Stimulated activated CD4-positive, alpha-beta T cell treated with anti-CD3 and anti-CD28 coated beads, Interleukin-4, amount 100 ng/mL, for 24 hours (primary cell): ENCODE data around the gene IL1RAPL1.

ENCODE experiments used
- DNase-seq: peaks from one replicate; pipeline ENCODE4 v3.0.0-alpha.2; 2020

Gene IL1RAPL1

DNA sequence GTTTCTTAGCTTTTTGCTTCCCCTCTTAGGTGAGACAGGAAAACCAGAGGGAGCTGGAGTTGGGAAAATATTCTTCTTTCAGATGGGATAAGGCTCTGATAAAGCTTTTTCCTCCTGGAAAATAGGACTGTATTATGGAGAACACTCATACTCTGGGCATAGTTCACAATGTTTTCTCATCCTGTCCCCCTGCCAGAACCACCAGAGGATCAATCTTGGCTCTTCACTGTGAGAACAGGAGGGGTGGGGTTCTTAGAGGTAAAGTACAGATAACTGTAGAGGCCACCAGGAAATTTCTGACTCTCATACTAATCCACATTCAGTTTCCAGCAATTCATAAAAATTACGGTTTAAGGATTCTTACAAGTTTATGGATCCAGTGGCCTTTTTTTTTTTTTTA, 966.3 kb downstream of the IL1RAPL1 start:
- DNase-seq, result no peak

GRCh38 chrX:29555465-29556091, 968.3 kb downstream of the IL1RAPL1 start:
- no peak for DNase-seq

DNA sequence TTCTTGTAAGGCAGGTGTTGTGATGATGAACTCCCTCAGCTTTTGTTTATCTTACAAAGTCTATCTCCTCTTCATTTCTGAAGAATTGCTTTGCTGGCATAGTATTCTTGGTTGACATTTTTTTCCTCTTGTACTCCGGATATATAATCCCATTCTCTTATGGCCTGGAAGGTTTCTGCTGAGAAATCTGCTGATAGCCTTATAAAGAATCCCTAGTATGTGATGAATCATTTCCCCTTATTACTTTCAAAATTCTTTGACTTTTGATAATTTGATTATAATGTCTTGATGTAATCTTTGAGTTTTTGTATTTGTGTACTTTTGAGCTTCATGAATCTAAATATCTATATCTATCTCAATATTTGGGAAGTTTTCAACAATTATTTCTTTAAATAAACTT, 972.8 kb downstream of the IL1RAPL1 start:
- DNase-seq, result no peak

DNA sequence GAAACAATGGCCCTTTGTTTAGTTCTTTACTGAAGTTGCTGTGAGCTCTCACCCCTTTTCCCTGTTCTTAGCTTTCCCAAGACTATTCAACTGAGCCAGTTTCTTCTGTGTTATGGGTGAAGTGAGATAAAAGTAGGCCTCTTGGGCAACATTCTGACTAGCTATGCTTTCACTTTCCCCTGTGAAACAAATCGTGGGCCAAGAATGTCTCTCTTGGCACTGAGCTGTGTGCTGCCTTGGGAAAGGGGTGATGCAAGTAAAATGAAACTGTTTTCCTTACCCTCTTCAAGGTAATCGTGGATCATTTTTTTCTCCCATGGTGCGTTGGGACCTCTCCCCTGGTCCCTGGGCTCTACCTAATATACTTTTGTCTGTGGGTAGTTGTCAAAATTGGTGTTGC, 974.2 kb downstream of the IL1RAPL1 start:
- DNase-seq, result no peak

DNA sequence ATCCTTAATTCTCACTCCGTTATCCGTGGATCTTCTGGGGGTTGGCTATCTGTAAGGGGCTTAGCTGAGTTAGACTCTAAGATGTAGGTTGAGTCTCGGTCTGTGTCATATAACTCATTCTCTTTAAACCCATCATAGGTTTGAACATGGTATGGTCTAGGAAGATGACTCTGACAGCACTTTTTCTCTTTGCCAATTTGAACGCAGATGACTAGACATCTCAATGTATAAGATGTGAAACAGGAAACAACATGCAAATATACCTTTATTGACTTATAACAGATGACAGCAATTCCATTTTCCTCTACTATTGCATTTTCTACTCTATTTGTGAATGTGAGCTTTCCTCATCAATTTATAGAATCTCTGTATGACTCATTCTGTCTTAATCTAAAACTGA, 993.3 kb downstream of the IL1RAPL1 start:
- no peak for DNase-seq

DNA sequence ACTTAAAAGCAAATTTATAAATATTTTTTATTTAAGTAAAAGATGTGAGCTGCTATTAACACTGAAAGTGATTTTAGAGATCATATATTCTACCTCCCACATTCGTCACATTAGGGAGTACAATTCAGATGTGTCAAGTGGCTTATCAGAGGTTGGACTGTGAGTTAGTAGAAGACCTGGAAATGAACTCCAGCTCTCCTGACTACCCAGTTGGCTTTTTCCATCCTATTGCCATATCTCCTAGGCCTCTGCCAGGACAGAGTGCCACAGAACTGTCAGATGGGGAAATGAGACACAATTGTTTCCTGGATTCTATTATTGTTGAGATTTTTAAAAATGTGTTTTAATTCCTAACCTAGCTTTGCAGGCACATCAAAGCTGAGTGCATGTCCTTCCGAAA, 994.0 kb downstream of the IL1RAPL1 start:
- no peak for DNase-seq

- DNase-seq, result no peak
Observed at GRCh38 chrX:29587107-29587506, 999.9 kb downstream of the IL1RAPL1 start.

- no peak for DNase-seq
Observed at GRCh38 chrX:29590921-29591320, 1003.7 kb downstream of the IL1RAPL1 start.

GRCh38 chrX:29604381-29604780, 1017.1 kb downstream of the IL1RAPL1 start:
- no peak for DNase-seq

DNA sequence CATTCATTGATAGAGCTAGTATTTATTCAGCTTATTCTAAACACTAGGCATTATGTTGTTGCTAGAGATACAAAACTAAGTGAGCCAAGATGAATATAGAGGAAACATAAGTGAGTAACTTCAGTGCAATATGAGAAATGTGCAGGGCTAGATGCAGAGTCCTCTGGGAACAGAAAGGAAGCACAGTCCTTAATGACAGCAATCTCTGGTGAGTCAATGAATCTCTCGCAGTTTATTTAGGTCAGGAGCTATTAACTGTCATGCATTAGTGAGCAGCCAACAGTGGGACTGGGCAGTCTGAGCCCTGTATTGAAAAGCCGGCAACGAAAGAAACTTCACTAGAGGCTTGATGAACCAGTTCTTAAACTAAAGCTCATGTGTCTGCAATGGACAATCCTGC, 1030.0 kb downstream of the IL1RAPL1 start:
- no peak for DNase-seq

DNA sequence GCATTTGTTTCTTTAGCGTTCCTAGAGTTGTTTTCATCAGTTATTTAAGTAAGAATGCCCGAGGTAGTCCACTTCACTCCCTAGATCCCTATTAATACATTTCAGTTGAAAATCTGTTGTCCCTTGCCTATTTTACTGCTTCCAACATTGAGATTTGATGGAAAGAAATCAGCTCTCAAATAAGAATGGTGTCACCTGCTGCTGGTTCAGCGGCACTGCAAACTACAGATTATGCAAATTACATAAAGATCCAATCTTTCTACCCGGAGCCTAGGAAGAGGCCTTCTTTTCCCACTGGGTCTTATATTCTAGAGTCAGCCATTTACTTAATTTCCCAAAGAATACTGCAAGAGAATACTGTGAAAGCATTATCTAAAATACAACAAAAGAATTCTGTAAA, 1030.5 kb downstream of the IL1RAPL1 start:
- no peak for DNase-seq

DNA sequence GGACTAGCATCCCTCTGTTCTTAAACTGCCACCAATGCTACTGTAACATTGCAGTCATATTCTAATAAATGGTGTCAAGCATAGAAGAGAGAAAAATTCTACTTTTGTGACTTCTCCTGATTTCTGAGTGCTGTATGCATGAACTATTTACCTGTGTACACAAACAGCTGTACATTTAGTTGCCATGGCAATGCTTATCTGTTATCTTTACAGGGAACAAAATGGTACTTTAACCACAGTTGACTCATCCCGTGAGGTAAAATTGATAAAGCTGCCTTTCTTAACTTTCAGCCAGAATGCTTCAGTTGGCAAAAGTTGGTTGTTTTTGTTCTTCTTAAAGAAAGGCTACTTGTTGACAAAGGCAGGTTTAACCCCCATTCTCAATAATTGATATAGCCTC, 1040.6 kb downstream of the IL1RAPL1 start:
- no peak for DNase-seq

DNA sequence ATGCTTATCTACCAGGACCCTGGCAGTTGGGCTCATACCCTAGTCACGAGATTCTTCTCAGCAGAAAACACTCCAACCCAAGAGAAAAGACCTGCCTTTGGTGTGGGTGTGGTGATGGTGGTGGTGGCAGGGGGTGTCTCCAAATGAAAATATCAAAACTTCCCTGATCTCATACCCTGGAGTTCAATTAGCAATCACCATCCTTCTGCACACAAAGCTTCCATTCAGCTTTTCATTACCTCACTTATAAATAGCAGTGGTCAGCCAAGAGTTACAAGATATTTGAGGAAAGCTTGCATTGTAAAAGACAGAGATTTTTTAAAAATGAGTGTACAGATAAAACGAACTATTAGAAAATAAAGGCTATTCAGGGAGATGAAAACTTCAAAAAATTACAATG, 1047.3 kb downstream of the IL1RAPL1 start:
- no peak for DNase-seq

DNA sequence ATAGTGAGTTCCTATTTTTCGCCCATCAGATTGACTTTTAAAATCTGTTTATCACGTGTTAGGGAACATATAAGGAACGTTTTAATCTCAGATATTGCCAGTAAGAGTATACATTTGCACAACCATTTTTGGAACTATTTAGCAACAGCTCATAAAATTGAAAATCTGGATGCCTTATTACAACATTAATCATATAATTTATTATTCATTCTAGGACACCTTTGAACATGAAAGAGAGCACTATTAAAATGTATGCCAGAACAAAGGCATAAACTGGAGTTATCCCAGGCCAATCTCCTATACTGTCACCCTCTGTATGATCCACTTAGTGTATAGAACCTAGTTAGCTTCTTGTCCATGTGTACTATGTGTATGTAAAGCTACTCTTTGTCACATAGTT, 1049.1 kb downstream of the IL1RAPL1 start:
- DNase-seq, result no peak

- DNase-seq, result no peak
Observed at GRCh38 chrX:29640106-29640505, 1052.9 kb downstream of the IL1RAPL1 start.

GRCh38 chrX:29641461-29641860, 1054.2 kb downstream of the IL1RAPL1 start:
- DNase-seq, result no peak

GRCh38 chrX:29643181-29643580, 1055.9 kb downstream of the IL1RAPL1 start:
- DNase-seq, result no peak

DNA sequence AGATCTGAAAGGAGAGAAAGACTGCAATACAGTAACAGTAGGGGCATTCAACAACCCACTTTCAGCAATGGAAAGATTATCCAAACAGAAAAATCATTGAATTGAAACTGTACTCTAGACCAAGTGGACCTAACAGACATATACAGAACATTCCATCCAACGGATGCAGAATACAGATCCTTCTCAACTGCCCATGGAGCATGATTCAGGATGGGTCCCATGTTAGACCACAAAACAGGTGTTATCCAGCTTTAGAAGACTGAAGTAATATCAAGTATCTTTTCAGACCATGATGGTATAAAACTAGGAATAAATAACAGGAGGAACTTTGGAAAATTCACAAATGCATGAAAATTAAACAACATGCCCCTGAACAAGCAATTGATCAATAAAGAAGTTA, 1060.9 kb downstream of the IL1RAPL1 start:
- no peak for DNase-seq

DNA sequence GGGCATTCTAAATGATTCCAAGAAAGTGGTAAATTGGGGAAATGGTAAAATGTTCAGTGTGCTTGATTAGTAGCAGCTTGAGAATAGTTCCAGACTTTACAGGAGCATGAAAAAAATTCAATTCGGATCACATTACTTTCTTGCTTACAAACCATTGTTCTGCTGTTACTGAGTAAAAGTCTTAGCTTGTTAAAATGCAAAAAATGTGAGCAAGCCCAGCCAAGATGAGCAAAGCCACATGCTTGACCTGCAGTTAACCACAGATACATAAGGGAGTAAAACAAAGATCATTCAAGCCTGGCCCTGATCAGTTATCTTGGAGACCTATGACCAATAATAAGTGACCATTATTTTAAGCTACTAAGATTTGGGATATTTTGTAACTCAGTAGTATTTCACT, 1065.2 kb downstream of the IL1RAPL1 start:
- no peak for DNase-seq

- DNase-seq, result no peak
Observed at GRCh38 chrX:29653721-29654120, 1066.5 kb downstream of the IL1RAPL1 start.

DNA sequence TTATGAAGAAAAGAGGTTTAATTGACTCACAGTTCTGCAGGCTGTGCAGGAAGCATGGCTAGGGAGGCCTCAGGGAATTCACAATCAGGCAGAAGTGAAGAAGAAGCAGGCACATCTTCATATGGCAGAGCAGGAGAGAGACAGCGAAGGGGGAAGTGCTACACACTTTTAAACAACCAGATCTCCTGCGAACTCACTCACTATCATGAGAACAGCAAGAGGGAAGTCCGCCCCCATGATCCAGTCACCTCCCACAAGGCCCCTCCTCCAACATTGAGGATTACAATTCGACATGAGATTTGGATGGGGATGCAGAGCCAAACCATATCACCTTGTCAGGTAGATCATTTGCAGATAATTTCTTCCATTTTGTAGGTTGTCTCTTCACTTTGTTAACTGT, 1072.7 kb downstream of the IL1RAPL1 start:
- DNase-seq, result no peak

DNA sequence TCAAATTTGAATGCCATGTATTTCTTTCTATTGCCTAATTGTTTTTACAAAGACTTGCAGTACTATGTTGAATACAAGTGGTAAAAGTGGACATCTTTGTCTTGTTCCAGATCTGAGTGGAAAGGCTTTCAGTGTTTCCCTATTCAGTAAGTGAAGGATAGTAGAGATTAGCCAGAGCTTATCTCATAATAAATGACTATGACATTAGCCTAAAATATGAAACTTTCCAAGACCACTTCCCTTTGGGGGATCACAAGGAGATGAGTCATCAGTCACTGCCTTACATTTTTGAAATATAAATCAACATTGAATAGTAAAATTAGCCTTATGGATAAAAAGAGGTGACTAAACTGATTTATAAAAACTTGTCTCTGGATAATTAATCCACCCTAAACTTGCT, 1074.0 kb downstream of the IL1RAPL1 start:
- no peak for DNase-seq

DNA sequence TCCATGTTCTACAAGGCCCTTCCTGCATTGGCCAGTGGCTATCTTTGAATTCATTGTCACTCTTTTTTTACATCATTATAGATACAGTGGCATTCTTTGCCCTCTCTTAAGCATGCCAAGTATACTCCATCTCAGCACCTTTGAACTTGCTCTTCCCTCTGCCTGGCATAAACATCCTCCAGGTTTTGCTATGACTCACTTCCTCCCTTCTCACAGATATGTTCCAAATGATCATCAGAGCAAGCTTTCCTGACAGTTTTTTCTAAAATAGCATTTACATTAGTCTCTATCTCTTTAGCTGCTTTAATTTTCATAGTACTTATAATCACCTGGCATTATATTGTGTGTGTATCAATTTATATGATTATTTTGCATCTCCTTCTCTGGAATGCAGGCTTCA, 1074.9 kb downstream of the IL1RAPL1 start:
- DNase-seq, result no peak

GRCh38 chrX:29662759-29663503, 1075.7 kb downstream of the IL1RAPL1 start:
- DNase-seq, result no peak

GRCh38 chrX:29665532-29665931, 1078.3 kb downstream of the IL1RAPL1 start:
- no peak for DNase-seq
